H1 (cell line): ENCODE measurements around the gene ATG7.

Source experiments
- CHD1 ChIP-seq: IDR thresholded peaks from 2 replicates; pipeline ENCODE4 v1.6.1; 2012; ENCODE audit warnings: low read depth, low read length, improper control_type of control experiment
- POLR2A ChIP-seq, 2 experiments: IDR thresholded peaks; 1 replicate in 1 of 2; 2 replicates in 1 of 2; pipeline ENCODE4 v1.6.1; 2011; ENCODE audit warnings: low read depth in 2 of 2, low read length in 2 of 2, mild to moderate bottlenecking in 2 of 2; ENCODE audit errors: control extremely low read depth in 1 of 2
- SRF ChIP-seq: IDR thresholded peaks from 2 replicates; pipeline ENCODE4 v1.6.1; 2011; ENCODE audit warnings: mild to moderate bottlenecking, low read depth, low read length, moderate library complexity
- TF ChIP-seq, protein P1 (sequence below), 3 experiments: IDR thresholded peaks; 1 replicate in 2 of 3; 2 replicates in 1 of 3; pipeline versions ENCODE4 v1.5.1 to v1.6.1; 2011; ENCODE audit warnings: low read length in 3 of 3, mild to moderate bottlenecking in 3 of 3, inconsistent platforms in 2 of 3, low read depth in 1 of 3, moderate library complexity in 1 of 3; ENCODE audit not compliant: insufficient read depth in 1 of 3; ENCODE audit errors: control extremely low read depth in 1 of 3
- TF ChIP-seq, protein P2 (sequence below): IDR thresholded peaks from 2 replicates; pipeline ENCODE4 v1.6.1; 2011; ENCODE audit warnings: low read length, improper control_type of control experiment

DNA sequence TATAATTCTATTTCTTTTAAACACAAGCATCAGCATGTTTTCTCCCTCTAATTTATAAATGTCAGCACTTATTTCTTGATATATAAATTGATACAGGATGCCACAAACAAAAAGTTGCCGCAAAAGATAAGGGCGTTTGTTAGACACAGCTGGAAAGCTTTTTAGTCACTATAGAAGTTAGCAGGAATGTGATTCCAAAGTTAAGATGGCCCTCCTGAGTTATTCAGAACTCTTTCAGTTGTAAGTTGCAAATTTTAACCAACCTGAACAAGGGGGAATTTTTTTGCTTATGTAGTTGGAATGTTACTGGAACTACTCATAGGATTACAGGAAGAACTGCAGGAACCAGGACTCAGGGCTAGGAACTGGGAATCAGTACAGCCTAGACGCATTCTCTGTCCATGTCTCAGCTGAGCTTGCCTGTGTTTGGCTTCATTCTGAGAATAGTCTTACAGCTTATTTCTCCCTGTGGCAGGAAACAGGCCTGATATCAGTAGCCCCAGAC lies 205.3 kb downstream of the ATG7 start:
- no peak for TF ChIP-seq SRF
- TF ChIP-seq CHD1, result no peak
- TF ChIP-seq POLR2A (IDR thresholded peaks at IDR 0.05; ENCODE audit: control extremely low read depth in 1 of 2, low read depth in 2 of 2, low read length in 2 of 2), result no peak
- TF ChIP-seq, protein P1, sequence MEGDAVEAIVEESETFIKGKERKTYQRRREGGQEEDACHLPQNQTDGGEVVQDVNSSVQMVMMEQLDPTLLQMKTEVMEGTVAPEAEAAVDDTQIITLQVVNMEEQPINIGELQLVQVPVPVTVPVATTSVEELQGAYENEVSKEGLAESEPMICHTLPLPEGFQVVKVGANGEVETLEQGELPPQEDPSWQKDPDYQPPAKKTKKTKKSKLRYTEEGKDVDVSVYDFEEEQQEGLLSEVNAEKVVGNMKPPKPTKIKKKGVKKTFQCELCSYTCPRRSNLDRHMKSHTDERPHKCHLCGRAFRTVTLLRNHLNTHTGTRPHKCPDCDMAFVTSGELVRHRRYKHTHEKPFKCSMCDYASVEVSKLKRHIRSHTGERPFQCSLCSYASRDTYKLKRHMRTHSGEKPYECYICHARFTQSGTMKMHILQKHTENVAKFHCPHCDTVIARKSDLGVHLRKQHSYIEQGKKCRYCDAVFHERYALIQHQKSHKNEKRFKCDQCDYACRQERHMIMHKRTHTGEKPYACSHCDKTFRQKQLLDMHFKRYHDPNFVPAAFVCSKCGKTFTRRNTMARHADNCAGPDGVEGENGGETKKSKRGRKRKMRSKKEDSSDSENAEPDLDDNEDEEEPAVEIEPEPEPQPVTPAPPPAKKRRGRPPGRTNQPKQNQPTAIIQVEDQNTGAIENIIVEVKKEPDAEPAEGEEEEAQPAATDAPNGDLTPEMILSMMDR (IDR thresholded peaks at IDR 0.05; ENCODE audit: control extremely low read depth in 1 of 3, insufficient read depth in 1 of 3, low read depth in 1 of 3, low read length in 3 of 3), result no peak
- TF ChIP-seq, protein P2, sequence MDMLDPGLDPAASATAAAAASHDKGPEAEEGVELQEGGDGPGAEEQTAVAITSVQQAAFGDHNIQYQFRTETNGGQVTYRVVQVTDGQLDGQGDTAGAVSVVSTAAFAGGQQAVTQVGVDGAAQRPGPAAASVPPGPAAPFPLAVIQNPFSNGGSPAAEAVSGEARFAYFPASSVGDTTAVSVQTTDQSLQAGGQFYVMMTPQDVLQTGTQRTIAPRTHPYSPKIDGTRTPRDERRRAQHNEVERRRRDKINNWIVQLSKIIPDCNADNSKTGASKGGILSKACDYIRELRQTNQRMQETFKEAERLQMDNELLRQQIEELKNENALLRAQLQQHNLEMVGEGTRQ, result no peak
